PC-3 (cell line): ENCODE measurements around the gene DPH5.

Experiments
- CTCF ChIP-seq: fragments of 300-600 bp; sonication (generic); conservative IDR thresholded peaks from 2 replicates; pipeline ENCODE4 v1.5.1; 2017; ENCODE audit warnings: antibody characterized with exemption, low read depth, mild to moderate bottlenecking, low read length
- EZH2 ChIP-seq: fragments of 300-600 bp; sonication (generic); IDR thresholded peaks from one replicate; pipeline ENCODE4 v1.6.1; 2017; ENCODE audit warnings: antibody characterized with exemption, mild to moderate bottlenecking, low read length; ENCODE audit not compliant: unreplicated experiment
- EZH2phosphoT487 ChIP-seq: fragments of 300-600 bp; sonication (generic); IDR thresholded peaks from 2 replicates; pipeline ENCODE4 v1.6.1; 2018; ENCODE audit warnings: mild to moderate bottlenecking, antibody characterized with exemption, low read length, borderline replicate concordance

GRCh38 chr1:101044749-101045148, 19.2 kb upstream of the DPH5 start:
- TF ChIP-seq CTCF (no peak), EZH2phosphoT487 (no peak), EZH2 (no peak)
